ENCODE data around the gene DMXL2.

DMXL2 gene

DNA sequence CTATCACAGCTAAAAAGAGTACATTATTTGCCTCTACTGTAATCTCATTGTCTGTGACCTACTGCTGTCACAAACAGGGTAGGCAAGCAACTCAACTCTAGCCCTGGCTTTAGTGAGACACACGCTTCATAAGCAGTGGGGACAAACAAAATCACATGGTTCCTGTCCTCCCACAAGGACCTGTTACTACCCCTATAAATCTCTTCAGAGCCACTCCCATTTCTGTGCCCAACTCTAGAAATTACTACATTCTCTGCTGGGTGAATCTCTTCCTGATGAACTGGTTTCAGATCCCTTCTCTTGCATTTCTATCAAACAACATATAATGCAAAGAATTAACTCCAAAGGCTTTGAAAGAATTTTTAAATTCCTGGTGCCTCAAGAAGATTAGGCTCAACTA, 117.3 kb downstream of the DMXL2 start:
- H3K9me3 ChIP-seq (ENCODE audit: insufficient read depth, low read length), result no peaks in the 10 kb centered on the region
- no peaks in the 10 kb centered on the region for H3K79me2 ChIP-seq (ENCODE audit: insufficient read depth, low read length)
- no peaks in the 10 kb centered on the region for H3K9me2 ChIP-seq (replicated peaks; ENCODE audit: insufficient read depth, low read length)
- H3F3A ChIP-seq (ENCODE audit: insufficient read depth), result no peaks in the 10 kb centered on the region
- no peaks in the 10 kb centered on the region for H4K20me1 ChIP-seq (ENCODE audit: low read depth, low read length)
- H2AFZ ChIP-seq (ENCODE audit: low read depth, low read length, severe bottlenecking), result no peak overlapping the region
- no peak overlapping the region for H3K4me2 ChIP-seq (ENCODE audit: low read depth, low read length, poor library complexity, severe bottlenecking)
- no peak overlapping the region for H3K4me3 ChIP-seq (ENCODE audit: insufficient read depth, low read length, poor library complexity, severe bottlenecking)
- no peak overlapping the region for H3K9ac ChIP-seq (ENCODE audit: low read length)
- H3K36me3 ChIP-seq (ENCODE audit: low read length), result no peaks in the 10 kb centered on the region
- no peaks in the 10 kb centered on the region for H3K27me3 ChIP-seq (ENCODE audit: low read length)
- H3K27ac ChIP-seq (ENCODE audit: low read depth, low read length), result no peak overlapping the region
- TF ChIP-seq EZH2phosphoT487 (conservative IDR thresholded peaks at IDR 0.05; ENCODE audit: low read length), result no peak
- TF ChIP-seq, protein P1, sequence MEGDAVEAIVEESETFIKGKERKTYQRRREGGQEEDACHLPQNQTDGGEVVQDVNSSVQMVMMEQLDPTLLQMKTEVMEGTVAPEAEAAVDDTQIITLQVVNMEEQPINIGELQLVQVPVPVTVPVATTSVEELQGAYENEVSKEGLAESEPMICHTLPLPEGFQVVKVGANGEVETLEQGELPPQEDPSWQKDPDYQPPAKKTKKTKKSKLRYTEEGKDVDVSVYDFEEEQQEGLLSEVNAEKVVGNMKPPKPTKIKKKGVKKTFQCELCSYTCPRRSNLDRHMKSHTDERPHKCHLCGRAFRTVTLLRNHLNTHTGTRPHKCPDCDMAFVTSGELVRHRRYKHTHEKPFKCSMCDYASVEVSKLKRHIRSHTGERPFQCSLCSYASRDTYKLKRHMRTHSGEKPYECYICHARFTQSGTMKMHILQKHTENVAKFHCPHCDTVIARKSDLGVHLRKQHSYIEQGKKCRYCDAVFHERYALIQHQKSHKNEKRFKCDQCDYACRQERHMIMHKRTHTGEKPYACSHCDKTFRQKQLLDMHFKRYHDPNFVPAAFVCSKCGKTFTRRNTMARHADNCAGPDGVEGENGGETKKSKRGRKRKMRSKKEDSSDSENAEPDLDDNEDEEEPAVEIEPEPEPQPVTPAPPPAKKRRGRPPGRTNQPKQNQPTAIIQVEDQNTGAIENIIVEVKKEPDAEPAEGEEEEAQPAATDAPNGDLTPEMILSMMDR (IDR thresholded peaks at IDR 0.05; ENCODE audit: insufficient read depth, low read length, poor library complexity, severe bottlenecking), result no peak

DNA sequence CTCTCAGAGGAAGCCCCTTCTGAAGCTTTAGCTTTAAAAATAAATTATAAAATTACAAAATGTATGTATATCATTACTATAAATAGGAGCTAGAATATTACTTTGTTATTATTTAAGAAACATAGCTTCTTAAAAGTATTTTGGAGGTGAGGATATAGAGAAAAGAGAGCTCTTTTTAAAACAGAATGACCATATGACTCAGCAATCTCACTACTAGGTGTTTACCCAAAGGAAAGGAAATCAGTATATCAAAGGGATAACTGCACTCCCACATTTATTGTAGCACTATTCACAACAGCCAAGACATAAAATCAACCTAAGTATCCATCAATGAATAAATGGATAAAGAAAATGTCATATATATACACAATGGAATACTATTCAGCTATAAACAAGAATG, 119.6 kb downstream of the DMXL2 start:
- Histone ChIP-seq H2AFZ (ENCODE audit: low read depth, low read length, severe bottlenecking) (no peak overlapping the region), H3K27ac (ENCODE audit: low read depth, low read length) (no peak overlapping the region), H4K20me1 (ENCODE audit: low read depth, low read length) (no peaks in the 10 kb centered on the region), H3K4me2 (ENCODE audit: low read depth, low read length, poor library complexity, severe bottlenecking) (no peak overlapping the region), H3K9me2 (replicated peaks; ENCODE audit: insufficient read depth, low read length) (no peaks in the 10 kb centered on the region), H3K9ac (ENCODE audit: low read length) (no peak overlapping the region), H3K9me3 (ENCODE audit: insufficient read depth, low read length) (no peaks in the 10 kb centered on the region), H3K4me3 (ENCODE audit: insufficient read depth, low read length, poor library complexity, severe bottlenecking) (no peak overlapping the region), H3K36me3 (ENCODE audit: low read length) (no peaks in the 10 kb centered on the region), H3K27me3 (ENCODE audit: low read length) (no peaks in the 10 kb centered on the region), H3K79me2 (ENCODE audit: insufficient read depth, low read length) (no peaks in the 10 kb centered on the region), H3F3A (ENCODE audit: insufficient read depth) (no peaks in the 10 kb centered on the region)
- TF ChIP-seq, protein P1 (IDR thresholded peaks at IDR 0.05; ENCODE audit: insufficient read depth, low read length, poor library complexity, severe bottlenecking), result no peak
- TF ChIP-seq EZH2phosphoT487 (conservative IDR thresholded peaks at IDR 0.05; ENCODE audit: low read length), result no peak

DNA sequence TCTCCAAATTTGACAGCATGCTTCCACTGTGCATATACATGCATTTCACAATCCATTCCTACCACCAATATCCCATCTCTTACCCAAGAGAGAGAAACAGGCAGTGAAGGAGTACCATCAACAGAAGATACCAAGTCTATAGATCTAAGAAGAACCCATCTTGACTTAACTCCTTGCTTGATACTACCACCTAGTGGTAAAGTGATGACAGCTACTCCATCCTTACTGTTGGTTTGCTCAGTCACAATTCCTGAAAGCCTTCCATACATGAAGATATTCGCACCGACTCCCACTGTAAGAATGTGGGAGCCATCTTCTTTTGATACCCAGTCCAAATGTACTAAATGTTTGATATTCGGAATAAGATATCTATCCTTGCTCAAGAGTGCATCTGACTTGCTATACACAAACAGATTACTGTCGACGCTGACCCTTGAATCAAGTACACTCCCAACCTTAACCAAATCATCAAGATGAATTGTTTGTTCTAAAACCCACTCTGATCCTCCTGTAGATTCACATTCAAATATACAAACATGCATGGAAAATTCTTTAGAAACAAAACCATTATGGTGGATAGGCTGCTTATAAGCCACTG, 123.1 kb downstream of the DMXL2 start:
- Histone ChIP-seq H3K79me2 (ENCODE audit: insufficient read depth, low read length) (no peaks in the 10 kb centered on the region), H3K36me3 (ENCODE audit: low read length) (no peaks in the 10 kb centered on the region), H3K27me3 (ENCODE audit: low read length) (no peaks in the 10 kb centered on the region), H3K9me3 (ENCODE audit: insufficient read depth, low read length) (no peaks in the 10 kb centered on the region), H3K4me2 (ENCODE audit: low read depth, low read length, poor library complexity, severe bottlenecking) (no peak overlapping the region), H4K20me1 (ENCODE audit: low read depth, low read length) (no peaks in the 10 kb centered on the region), H3K4me3 (ENCODE audit: insufficient read depth, low read length, poor library complexity, severe bottlenecking) (no peak overlapping the region), H3K9ac (ENCODE audit: low read length) (no peak overlapping the region), H2AFZ (ENCODE audit: low read depth, low read length, severe bottlenecking) (no peak overlapping the region), H3K9me2 (replicated peaks; ENCODE audit: insufficient read depth, low read length) (no peaks in the 10 kb centered on the region), H3F3A (ENCODE audit: insufficient read depth) (no peaks in the 10 kb centered on the region), H3K27ac (ENCODE audit: low read depth, low read length) (no peak overlapping the region)
- TF ChIP-seq, protein P1 (IDR thresholded peaks at IDR 0.05; ENCODE audit: insufficient read depth, low read length, poor library complexity, severe bottlenecking), result peak; percentile 60
- TF ChIP-seq EZH2phosphoT487 (conservative IDR thresholded peaks at IDR 0.05; ENCODE audit: low read length), result no peak

All from SU-DHL-6 (cell line).